SH-SY5Y (cell line): Measurements from ENCODE around the gene ETV7.

Experiments
- GATA2 ChIP-seq: IDR thresholded peaks from 2 replicates; pipeline ENCODE4 v1.6.1; 2011; ENCODE audit warnings: mild to moderate bottlenecking, low read depth, low read length
- GATA3 ChIP-seq: IDR thresholded peaks from 2 replicates; pipeline ENCODE4 v1.6.1; 2011; ENCODE audit warnings: low read depth, mild to moderate bottlenecking, low read length, moderate library complexity

ETV7 gene

DNA sequence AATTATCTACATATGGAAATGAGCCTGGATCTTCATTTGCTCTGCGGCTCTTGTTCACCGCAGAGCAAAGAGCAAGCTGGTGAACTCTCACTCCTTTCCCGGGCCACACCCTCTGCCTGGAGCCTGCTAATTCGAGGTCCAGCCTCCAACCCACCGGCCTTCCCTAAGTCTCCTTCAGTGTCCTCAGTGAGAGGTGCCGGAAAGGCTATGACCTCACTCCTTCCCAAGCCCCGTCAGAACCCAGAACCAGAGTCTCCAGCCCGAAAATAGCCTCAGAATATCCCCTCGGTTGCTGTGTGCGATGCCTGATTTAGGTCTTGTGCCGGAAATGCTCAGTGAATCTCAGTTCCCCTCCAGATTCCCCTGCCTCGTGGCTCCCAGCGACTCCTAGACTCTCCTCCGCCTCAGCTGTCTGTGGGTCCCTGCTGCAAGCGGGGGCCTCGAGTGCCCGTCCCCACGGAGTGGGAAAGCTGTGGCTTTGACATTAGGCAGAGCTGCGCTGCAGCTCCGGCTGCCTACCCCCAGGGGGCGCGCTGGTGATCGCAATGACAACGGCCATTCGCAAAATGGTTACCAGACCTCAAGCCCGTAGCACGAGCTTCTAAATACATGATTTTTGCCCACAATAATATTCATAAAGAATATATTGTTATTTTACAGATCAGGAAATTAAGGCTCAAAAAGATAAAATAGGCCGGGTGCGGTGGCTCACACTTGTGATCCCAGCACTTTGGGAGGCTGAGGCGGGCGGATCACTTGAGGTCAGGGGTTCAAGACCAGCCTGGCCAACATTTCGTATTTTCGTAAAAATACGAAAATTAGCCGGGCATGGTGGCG lies 46.6 kb downstream of the ETV7 start:
- TF ChIP-seq GATA2: no peak
- no peak for TF ChIP-seq GATA3

DNA sequence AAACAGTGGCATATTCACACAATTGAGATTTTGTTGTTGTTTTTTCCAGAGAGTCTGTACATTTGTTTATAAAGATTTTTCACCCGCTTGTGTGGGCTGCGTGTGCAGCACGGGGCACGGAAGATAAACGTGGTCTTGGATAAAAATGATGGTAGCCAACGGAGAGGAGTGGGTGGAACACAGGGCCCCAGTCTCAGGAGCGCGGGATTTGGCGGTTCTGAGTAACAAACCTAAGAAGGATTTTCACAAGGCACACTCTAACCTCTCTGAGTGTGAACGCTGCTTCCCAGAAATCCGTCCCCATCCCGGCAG lies 47.2 kb downstream of the ETV7 start:
- TF ChIP-seq GATA3 (no peak), GATA2 (no peak)

DNA sequence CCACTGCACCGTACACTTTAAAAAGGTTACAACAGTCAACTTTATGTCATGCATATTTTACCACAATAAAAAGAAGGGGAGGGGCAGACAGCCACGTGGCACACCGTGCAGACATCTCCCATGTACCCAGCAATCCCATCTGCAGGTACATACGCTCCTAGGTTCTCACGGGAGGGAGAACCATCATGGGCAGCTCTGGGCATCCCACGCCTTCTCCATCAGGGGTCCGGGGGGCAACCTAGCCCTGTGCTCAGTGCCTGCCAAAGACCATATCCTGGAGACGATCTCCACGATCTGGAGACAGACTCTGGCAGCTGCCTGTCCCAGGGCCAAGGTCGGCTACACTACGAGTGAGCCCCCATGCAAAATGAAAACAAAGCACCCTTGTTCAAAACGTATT lies 48.3 kb downstream of the ETV7 start:
- TF ChIP-seq GATA3 (no peak), GATA2 (no peak)

DNA sequence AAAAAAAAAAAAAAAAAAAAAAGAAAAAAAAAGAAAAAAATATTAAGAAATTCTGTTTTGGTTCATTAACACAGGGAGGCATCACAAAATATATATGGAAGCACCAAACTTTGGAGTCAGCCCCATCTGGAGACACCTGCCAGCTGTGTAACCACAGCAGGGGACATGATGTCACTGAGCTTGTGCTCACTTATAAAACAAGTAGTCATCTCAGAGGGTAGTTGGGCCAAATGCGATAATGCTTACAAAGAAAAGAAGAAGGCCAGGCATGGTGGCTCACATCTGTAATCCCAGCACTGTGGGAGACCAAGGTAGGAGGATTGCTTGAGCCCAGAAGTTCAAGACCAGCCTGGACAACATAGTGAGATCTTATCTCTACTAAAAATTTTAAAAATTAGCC lies 49.7 kb downstream of the ETV7 start:
- no peak for TF ChIP-seq GATA2
- TF ChIP-seq GATA3: no peak

DNA sequence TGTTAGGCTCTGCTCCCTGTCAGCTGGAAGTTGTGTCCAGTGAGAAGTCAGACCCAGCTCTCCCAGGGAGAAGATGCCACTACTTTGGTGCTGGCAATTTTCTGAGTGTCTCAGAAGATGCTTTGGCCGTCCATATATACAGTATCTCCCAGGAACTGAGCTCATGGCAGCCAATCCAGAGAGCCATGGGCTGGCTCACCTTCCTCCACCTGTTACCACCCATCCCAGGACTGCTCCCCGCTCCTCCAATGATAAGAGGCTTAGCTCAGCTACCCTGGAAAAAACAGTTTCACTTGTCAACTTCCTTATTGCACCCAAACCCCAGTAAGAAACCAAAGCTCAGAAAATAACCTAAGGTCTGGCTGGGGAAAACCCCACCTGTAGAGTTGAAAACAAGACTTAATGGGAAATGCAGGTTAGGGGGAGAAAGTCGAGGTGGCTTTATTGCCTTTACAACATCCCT lies 50.7 kb downstream of the ETV7 start, which contains the start of gene BNIP5:
TSS of gene BNIP5 (minus strand) at position 110 of the 463 bp plus-strand sequence. CDS start 6,198 bp downstream, outside the sequence.
- TF ChIP-seq GATA3 (no peak), GATA2 (no peak)

DNA sequence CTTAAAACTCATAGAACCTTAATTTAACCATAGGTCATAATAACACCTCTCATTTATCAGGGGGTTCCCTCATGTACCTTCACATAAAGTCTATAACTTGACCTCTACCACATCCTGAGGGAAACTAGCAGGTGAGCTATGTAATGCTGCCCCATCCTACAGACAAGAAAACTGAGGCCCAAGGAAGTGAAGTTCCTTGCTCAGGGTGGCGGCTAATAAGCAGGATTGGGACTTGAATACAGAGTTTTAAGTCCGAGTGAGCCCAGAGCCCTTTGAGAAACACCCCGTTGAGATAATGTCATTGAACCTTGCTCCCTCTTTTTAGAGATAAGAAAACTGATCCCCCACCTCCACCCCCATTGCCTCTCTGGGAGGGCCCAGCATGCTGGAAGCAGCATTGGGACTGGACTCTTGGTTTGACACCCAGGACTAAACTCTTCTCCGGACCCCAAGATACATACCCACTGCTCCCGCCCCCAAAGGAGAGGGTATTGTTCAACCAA lies 51.2 kb downstream of the ETV7 start:
- TF ChIP-seq GATA2: no peak
- no peak for TF ChIP-seq GATA3

DNA sequence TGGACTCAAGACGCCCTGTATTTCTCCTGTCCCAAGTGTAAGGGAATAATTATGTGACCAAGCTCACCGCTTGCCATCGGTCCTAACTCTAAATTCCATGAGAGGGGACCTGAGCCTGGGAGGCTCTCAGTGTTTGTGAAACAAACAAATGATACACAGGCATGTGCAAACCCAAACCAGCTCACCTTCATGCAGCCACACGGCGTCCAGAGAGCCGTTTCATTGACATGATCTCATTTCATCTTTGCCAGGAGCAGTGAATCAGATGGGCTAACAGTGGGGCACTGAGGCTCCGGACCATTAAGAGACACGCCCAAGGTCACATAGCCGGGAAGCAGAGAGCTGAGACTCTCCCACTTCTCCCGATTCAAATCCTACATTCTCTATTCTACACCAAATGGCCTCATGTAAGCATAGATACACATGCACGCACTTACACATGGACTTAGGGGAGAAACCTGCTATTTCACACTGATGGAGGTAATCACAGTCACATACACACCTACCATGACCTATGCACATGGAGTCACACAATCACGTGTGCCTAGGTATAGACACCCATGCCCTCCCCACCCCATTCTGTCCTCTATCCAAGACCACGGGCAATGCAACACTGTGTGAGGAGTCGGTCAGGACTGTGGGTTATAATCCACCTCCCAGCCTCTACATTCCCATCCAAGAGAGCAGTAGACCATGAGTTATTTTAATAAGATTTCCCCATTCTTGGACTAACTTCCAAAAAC lies 51.8 kb downstream of the ETV7 start:
- TF ChIP-seq GATA3 (no peak), GATA2 (no peak)

DNA sequence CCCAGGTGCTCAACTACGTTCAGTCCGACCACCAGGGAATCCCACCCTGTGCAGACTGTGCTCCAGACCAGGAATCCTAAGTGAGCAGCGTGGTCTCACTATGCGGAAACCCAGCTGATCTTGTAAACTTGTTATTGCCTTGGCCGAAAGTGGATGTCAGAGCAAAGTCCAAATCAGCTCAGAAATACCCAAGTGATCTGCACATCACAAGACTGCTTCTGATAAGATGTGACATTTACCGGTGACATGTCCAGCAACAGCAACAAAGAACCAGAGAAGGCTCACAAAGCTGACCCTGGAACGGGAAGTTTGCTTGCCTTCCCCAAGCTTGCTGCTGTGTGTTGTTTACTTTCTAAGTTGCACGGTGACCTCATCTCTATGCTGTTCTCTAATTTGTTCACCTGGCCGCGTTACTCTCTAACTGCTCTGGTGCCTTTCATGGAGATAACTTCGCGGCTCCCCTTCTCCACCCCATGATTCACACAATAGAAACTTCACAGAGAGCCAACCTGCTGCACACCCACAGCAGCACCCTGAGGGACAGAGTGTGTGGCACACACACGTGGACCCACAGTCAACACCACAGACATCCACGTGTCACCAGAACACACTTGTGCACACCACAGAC lies 52.5 kb downstream of the ETV7 start:
- no peak for TF ChIP-seq GATA2

DNA sequence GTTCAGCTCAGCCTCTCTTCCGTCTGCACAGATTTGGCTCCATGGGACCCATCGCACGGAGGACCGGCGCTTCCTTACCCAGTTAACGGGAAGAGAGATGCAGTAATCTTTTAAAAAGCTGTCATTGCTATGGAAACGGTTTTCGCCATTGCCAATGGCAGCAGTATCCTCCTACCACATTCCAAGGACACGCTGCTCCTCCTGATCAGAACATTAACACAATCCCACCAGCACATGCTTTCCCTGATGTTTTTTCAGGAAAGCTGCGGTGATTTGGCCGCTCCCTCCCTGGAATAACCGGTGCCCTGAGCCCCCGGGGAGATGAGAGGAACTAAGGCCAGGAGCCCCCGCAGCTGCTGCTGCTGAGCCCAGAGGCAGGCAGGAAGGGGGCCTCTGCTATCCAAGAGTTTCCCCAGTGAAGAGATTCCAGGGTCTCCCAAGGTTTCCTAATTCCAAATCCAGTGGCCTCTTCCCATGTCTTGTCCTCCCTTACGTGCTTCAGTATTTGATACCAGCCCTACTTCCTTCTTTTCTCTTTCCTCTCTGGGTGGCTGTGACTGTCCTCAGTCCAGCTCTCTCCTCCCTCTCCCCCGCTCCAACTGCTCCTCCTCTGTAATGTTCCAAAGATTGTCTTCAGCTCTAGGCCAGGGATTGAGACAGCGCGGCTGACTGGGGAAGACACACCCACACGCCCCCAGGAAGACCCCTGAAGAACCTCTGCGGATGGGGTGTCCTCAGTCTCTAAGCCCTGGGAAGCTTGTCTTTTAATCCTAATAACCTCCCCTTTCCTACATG lies 53.3 kb downstream of the ETV7 start:
- TF ChIP-seq GATA3: no peak
- no peak for TF ChIP-seq GATA2

DNA sequence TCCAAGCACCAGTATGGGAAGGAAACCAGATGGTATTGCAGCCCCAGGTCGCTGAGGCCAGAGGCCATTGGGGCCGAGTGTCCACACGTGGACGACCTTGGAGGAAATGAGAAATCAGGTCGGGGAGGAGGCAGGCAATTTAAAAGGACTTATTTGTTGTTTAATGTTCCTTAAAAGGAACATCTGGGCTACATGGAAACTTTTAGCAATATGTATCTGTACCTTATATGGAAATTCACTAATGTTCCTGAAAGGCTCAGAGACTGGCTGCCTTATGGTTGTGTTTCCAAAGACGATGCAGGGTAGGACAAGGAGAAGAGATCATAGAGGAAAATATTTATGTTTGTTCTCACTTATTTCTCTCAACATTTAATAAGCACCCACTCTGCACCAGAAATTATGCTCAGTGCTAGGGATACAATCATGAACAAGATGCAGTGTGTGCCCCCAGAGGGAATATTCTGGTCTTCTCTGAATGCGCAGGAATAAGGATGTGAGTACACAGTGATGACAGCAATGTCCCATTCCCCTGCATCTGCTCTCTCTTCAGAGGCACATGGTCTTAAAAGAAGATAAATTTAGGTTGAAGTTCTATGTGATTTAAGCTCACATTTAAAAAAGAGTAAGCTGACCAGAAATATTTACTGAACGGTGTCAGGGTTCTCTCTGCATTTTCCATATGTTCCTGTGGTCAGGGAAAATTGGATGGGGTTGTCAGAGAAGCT lies 54.1 kb downstream of the ETV7 start:
- TF ChIP-seq GATA2: no peak
- TF ChIP-seq GATA3: no peak

DNA sequence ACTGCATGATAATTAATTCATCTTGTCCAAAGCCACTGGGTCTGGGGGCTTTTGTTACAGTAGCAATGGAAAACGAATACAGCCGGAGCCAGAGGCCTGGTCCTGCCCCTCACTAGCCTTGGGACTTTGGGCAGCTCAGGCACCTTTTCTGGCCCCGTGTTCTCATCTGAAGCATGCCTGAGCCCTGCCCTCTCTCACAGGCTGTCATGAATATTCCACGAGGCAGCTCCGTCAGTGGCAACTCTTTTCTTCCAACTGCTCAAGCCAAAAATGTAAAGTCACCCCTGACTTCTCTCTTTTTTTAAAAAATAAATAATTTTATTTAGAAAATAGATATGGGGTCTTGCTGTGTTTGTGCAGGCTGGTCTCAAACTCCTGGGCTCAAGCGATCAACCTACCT lies 56.1 kb downstream of the ETV7 start:
- TF ChIP-seq GATA3 (no peak), GATA2 (no peak)

DNA sequence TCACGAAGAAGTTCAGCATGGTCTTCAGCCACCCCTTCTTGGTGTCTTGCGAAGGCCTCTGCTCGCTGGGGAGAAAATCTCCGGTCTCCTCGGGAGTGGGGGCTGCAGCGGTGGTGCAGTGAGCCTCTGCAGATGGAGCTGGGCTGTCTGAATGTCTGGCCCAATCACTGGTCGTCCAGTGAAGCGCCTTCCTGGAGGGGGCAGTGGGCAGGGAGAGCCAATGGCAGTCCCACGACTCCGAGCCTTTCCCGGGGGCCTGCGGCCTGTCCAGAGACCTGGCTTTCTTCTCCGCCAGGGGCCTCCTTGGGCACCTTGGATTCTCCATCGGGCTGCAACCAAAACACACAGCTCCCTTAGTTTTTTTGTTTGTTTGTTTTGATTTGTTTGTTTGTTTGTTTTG lies 57.1 kb downstream of the ETV7 start:
- TF ChIP-seq GATA3 (no peak), GATA2 (no peak)

DNA sequence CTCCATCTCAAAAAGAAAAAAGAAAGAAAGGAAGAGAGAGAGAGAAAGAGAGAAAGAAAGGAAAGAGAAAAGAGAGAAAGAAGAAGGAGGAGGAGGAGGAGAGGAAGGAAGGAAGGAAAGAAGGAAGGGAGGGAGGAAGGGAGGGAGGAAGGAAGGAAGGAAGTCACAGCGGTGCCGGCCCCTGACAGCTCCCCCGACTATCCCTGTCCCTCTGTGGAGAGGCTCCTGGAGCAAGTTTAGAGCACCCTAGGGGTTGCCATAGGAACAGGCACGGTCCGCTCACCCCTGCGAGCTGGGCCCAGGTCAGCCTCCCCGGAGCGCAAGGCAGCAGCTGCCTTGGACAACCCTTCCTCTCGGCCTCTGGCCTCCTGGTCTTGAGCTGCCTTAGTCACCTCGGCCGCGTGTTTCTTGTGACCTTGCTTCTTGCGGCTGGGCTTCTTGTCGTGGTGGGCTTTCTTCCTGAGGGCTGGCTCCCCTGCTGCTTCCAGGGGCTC lies 57.6 kb downstream of the ETV7 start:
- no peak for TF ChIP-seq GATA3
- TF ChIP-seq GATA2: no peak
